HepG2 (cell line): Measurements from ENCODE around the gene SLC23A2. TPM values are rescaled to one million over a fixed set of nuclear protein-coding genes. Genes with fewer than 3 reads are reported as not detected.

Experiments used
- ARID5B ChIP-seq: IDR thresholded peaks from 2 replicates; pipeline ENCODE4 v1.4.0; 2020; ENCODE audit warnings: mild to moderate bottlenecking, missing genetic modification reagents
- CBX1 ChIP-seq: IDR thresholded peaks from one replicate; pipeline ENCODE4 v1.6.1; 2016; ENCODE audit warnings: antibody characterized with exemption, low read depth
- CCDC6 ChIP-seq: sonication (generic); formaldehyde crosslinking; IDR thresholded peaks from 2 replicates; pipeline ENCODE4 v1.8.1; 2022; ENCODE audit warnings: mild to moderate bottlenecking, missing genetic modification reagents, moderate library complexity
- HIVEP1 ChIP-seq: sonication (generic); formaldehyde crosslinking; IDR thresholded peaks from 2 replicates; pipeline ENCODE4 v1.4.0; 2020; ENCODE audit warnings: mild to moderate bottlenecking, missing genetic modification reagents
- MBNL3 ChIP-seq: fragments of 250-450 bp; sonication (Bioruptor Pico); conservative IDR thresholded peaks from 2 replicates; pipeline ENCODE4 v1.8.0; 2022; ENCODE audit warnings: mild to moderate bottlenecking, inconsistent platforms
- MEIS1 ChIP-seq: sonication (generic); formaldehyde crosslinking; IDR thresholded peaks from 2 replicates; pipeline ENCODE4 v1.9.0; 2021; ENCODE audit warnings: mild to moderate bottlenecking, missing genetic modification reagents, moderate library complexity, borderline replicate concordance
- MTA1 ChIP-seq: sonication (generic); formaldehyde crosslinking; IDR thresholded peaks from 2 replicates; pipeline ENCODE4 v1.4.0; 2020; ENCODE audit warnings: missing genetic modification reagents, mild to moderate bottlenecking, borderline replicate concordance
- PHF21A ChIP-seq: sonication (generic); formaldehyde crosslinking; IDR thresholded peaks from 2 replicates; pipeline ENCODE4 v1.5.0; 2020; ENCODE audit warnings: mild to moderate bottlenecking, missing genetic modification reagents
- POLR2AphosphoS5 ChIP-seq: IDR thresholded peaks from 2 replicates; pipeline ENCODE4 v1.6.1; 2012; ENCODE audit warnings: low read depth, low read length
- PRPF4 ChIP-seq: fragments of 200-400 bp; formaldehyde crosslinking; IDR thresholded peaks from 2 replicates; pipeline ENCODE4 v1.6.1; 2016; ENCODE audit warnings: low read length, low read depth; ENCODE audit not compliant: poor library complexity, severe bottlenecking
- SMAD1 ChIP-seq: sonication (generic); formaldehyde crosslinking; IDR thresholded peaks from 2 replicates; pipeline ENCODE4 v1.4.0; 2020; ENCODE audit warnings: missing genetic modification reagents, low read depth, mild to moderate bottlenecking, borderline replicate concordance
- THAP11 ChIP-seq: IDR thresholded peaks from 2 replicates; pipeline ENCODE4 v1.6.1; 2016; ENCODE audit warnings: missing biosample characterization, missing genetic modification reagents
- TSC22D2 ChIP-seq: sonication (generic); formaldehyde crosslinking; IDR thresholded peaks from 2 replicates; pipeline ENCODE4 v1.5.1; 2020; ENCODE audit warnings: missing genetic modification reagents, mild to moderate bottlenecking, borderline replicate concordance
- YEATS4 ChIP-seq: sonication (generic); formaldehyde crosslinking; IDR thresholded peaks from 2 replicates; pipeline ENCODE4 v1.4.0; 2020; ENCODE audit warnings: missing genetic modification reagents, borderline replicate concordance
- ZBTB39 ChIP-seq: sonication (generic); formaldehyde crosslinking; IDR thresholded peaks from 2 replicates; pipeline ENCODE4 v1.5.0; 2020; ENCODE audit warnings: missing genetic modification reagents
- ZBTB7B ChIP-seq: sonication (generic); formaldehyde crosslinking; IDR thresholded peaks from 2 replicates; pipeline ENCODE4 v1.4.0; 2020; ENCODE audit warnings: missing genetic modification reagents
- ZNF207 ChIP-seq: fragments of 450-650 bp; IDR thresholded peaks from 2 replicates; pipeline ENCODE4 v1.6.1; 2016; ENCODE audit warnings: antibody characterized with exemption, borderline replicate concordance
- ZNF264 ChIP-seq: sonication (generic); formaldehyde crosslinking; IDR thresholded peaks from 2 replicates; pipeline ENCODE4 v1.4.0; 2020; ENCODE audit warnings: missing genetic modification reagents
- polyA plus RNA-seq, 8 experiments: library from polyadenylated mRNA; depleted of rRNA in 3 of 8; stranded (reverse) in 7 of 8; unstranded in 1 of 8; fragments of >200 nt; fragmentation: Illumina TruSeq in 4 of 8; extraction: Trizol in 4 of 8; gene quantifications; 2 replicates each; pipeline versions ENCODE4 v1.2.1 to v1.2.3, GENCODE V29; 2011 to 2016; ENCODE audit warnings: low read depth in 4 of 8, missing spikeins in 1 of 8, mixed read lengths in 1 of 8; ENCODE audit not compliant: insufficient read depth in 1 of 8
- total RNA-seq, 5 experiments: library from RNA; depleted of rRNA; stranded (reverse); fragments of >200 nt; fragmentation: Illumina TruSeq; extraction: Trizol; gene quantifications; 2 replicates each; pipeline ENCODE4 v1.2.3, GENCODE V29; 2016; ENCODE audit warnings: low read depth in 1 of 5
- TF ChIP-seq, protein P1 (sequence below): sonication (generic); formaldehyde crosslinking; IDR thresholded peaks from 2 replicates; pipeline ENCODE4 v1.4.0; 2020; ENCODE audit warnings: mild to moderate bottlenecking, low read depth, missing genetic modification reagents
- TF ChIP-seq, protein P2 (sequence below): sonication (generic); formaldehyde crosslinking; IDR thresholded peaks from 2 replicates; pipeline ENCODE4 v1.4.0; 2020; ENCODE audit warnings: missing genetic modification reagents

The SLC23A2 gene
- total and polyA plus RNA-seq, 2 of the 13 experiments (the other 11 are each of a cell fraction or from before 2014, with no cell fraction given) = 42.2 to 51.2 TPM

- TF ChIP-seq ARID5B (CRISPR knock-in tag) (peak; percentile 54), PHF21A (0 out of 2 replicates have a peak, but pooled peaks have one; percentile 26), THAP11 (CRISPR knock-in tag) (peak; percentile 42; the same call in 1 of the 2 replicates), MTA1 (CRISPR knock-in tag) (peak; percentile 82), POLR2AphosphoS5 (no peak), HIVEP1 (CRISPR knock-in tag) (peak; percentile 85), TSC22D2 (CRISPR knock-in tag) (no peak), YEATS4 (CRISPR knock-in tag) (peak; percentile 57; the same call in 1 of the 2 replicates), MEIS1 (CRISPR knock-in tag) (peak; percentile 97), ZBTB7B (CRISPR knock-in tag) (peak; percentile 19; the same call in 1 of the 2 replicates), ZNF207 (no peak), ZNF264 (no peak), SMAD1 (0 out of 2 replicates have a peak, but pooled peaks have one; percentile 42), CCDC6 (0 out of 2 replicates have a peak, but pooled peaks have one; percentile 39), PRPF4 (no peak), MBNL3 (CRISPR knock-in tag) (no peak), ZBTB39 (no peak), CBX1 (no peak)
- TF ChIP-seq, protein P1, sequence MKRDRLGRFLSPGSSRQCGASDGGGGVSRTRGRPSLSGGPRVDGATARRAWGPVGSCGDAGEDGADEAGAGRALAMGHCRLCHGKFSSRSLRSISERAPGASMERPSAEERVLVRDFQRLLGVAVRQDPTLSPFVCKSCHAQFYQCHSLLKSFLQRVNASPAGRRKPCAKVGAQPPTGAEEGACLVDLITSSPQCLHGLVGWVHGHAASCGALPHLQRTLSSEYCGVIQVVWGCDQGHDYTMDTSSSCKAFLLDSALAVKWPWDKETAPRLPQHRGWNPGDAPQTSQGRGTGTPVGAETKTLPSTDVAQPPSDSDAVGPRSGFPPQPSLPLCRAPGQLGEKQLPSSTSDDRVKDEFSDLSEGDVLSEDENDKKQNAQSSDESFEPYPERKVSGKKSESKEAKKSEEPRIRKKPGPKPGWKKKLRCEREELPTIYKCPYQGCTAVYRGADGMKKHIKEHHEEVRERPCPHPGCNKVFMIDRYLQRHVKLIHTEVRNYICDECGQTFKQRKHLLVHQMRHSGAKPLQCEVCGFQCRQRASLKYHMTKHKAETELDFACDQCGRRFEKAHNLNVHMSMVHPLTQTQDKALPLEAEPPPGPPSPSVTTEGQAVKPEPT (CRISPR knock-in tag) = 0 out of 2 replicates have a peak, but pooled peaks have one; percentile 87
- TF ChIP-seq, protein P2, sequence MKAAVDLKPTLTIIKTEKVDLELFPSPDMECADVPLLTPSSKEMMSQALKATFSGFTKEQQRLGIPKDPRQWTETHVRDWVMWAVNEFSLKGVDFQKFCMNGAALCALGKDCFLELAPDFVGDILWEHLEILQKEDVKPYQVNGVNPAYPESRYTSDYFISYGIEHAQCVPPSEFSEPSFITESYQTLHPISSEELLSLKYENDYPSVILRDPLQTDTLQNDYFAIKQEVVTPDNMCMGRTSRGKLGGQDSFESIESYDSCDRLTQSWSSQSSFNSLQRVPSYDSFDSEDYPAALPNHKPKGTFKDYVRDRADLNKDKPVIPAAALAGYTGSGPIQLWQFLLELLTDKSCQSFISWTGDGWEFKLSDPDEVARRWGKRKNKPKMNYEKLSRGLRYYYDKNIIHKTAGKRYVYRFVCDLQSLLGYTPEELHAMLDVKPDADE (CRISPR knock-in tag) = 0 out of 2 replicates have a peak, but pooled peaks have one; percentile 73
Observed at GRCh38 chr20:5000263-5001173, 792 bp downstream of the SLC23A2 start (continued).
